Calu3 (cell line): ENCODE measurements around the gene LYSET. TPM values are rescaled to one million over a fixed set of nuclear protein-coding genes. Genes with fewer than 3 reads are reported as not detected.
A peak's percentile ranks its signal among the peaks of the same experiment; 100 is the strongest.
"Not testable (repeated sequence)": the region's sequence is repeated elsewhere in the genome, so short reads cannot be mapped to it uniquely, and the experiment has no call there.

ENCODE experiments used
- BruUV-seq: library from RNA; stranded (reverse); fragments of 400-500 nt; replicated peaks from 2 replicates; lab custom pipeline; 2021; lab: Mats Ljungman, UMichigan
- CTCF ChIA-PET: fragments of 300-600 bp; sonication (Branson Sonifier 250); formaldehyde crosslinking; loops from one replicate; lab custom pipeline; 2022; ENCODE audit warnings: antibody characterized with exemption; lab: Charles Lee
- DNase-seq: peaks from one replicate; pipeline ENCODE4 v3.0.0; 2022
- H3K27ac Mint-ChIP-seq: one replicate; pipeline ENCODE4 v1.8.0; 2022; ENCODE audit warnings: mixed read lengths; ENCODE audit not compliant: unreplicated experiment
- H3K27me3 Mint-ChIP-seq: one replicate; pipeline ENCODE4 v1.8.0; 2022; ENCODE audit warnings: mixed read lengths; ENCODE audit not compliant: unreplicated experiment
- H3K36me3 Mint-ChIP-seq: one replicate; pipeline ENCODE4 v1.8.0; 2022; ENCODE audit warnings: mild to moderate bottlenecking, moderate library complexity, mixed read lengths; ENCODE audit not compliant: insufficient read depth, unreplicated experiment
- H3K4me1 Mint-ChIP-seq: one replicate; pipeline ENCODE4 v1.8.0; 2022; ENCODE audit warnings: mild to moderate bottlenecking, low read depth, mixed read lengths; ENCODE audit not compliant: unreplicated experiment
- H3K4me3 Mint-ChIP-seq: one replicate; pipeline ENCODE4 v1.8.0; 2022; ENCODE audit warnings: mild to moderate bottlenecking, low read depth, moderate library complexity, mixed read lengths; ENCODE audit not compliant: unreplicated experiment
- H3K9me3 Mint-ChIP-seq: one replicate; pipeline ENCODE4 v1.8.0; 2022; ENCODE audit warnings: low read depth, mixed read lengths; ENCODE audit not compliant: unreplicated experiment
- CTCF ChIP-seq: fragments of 200-600 bp; IDR thresholded peaks from one replicate; pipeline ENCODE4 v1.8.0; 2022; ENCODE audit warnings: antibody characterized with exemption; ENCODE audit not compliant: unreplicated experiment
- intact Hi-C: fragments of 100-400 bp; cut with micrococcal nuclease; formaldehyde crosslinking; loops from one replicate; pipeline ENCODE4 v1.10.0; 2022; ENCODE audit not compliant: unreplicated experiment
- total RNA-seq: library from RNA; stranded (reverse); gene quantifications from 2 replicates; pipeline ENCODE4 v1.2.3, GENCODE V29; 2022

LYSET gene
- total RNA-seq, 1 experiment from 2014 or later: 22.7 TPM

DNA sequence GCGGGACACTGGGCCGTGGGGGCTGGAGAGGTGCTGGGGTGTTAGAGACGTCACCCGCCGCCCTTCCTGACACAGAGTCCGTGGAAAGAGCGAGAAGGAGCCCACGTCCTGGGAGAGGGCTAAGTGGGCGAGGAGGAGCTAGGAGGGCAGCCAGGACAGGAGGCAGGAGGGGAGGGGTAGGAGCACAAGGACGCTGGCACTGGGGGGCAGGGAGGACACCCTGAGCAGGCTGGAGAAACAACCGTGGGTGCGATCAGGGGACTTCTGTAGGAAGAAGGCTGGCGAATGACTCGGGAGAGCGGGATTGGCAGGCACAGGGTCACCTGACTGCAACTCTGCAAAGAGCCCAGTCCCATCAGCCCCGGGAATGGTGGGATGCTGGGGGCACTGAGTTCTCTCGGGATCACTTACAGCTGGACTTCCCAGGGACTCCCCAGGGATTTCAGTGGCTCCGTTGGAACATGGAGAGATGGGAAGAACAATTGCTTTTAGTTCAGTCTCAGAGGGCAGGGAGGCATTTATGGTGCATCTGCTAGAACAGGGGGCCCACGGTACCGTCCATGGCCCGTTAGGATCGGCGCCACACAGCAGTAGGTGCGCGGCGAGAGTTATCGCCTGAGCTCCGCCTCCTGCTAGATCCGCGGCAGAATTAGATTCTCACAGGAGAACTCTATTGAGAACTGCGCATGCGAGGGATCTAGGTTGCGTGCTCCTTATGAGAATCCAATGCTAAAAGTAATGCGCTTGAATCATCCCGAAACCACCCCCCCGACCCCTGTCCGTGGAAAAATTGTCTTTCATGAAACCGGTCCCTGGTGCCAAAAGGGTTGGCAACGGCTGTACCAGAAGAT is 46.2 kb downstream of the LYSET start:
- no peak for TF ChIP-seq CTCF
- peak overlapping the region; percentile 82 for H3K4me3 Mint-ChIP-seq
- no TSS peak for BruUV-seq
- CTCF ChIA-PET: interaction anchor here (0.6 to 1.8 kb wide), 3 partner anchors 12 to 866 kb away, joined by 3 to 6 read pairs (median 4); partner anchors contain the start of genes GON7 and UBR7
- DNase-seq: peak; percentile 45
- H3K9me3 Mint-ChIP-seq: no peaks in the 10 kb centered on the region
- H3K36me3 Mint-ChIP-seq: peaks cover 18% of the 10 kb centered on the region
- H3K27ac Mint-ChIP-seq: peak overlapping the region; percentile 37
- intact Hi-C loops: loop anchor here (10.0 kb wide), 1 partner anchor 243 kb away; no protein-coding TSS in a partner anchor
- peaks cover 21% of the 10 kb centered on the region for H3K4me1 Mint-ChIP-seq
- no peaks in the 10 kb centered on the region for H3K27me3 Mint-ChIP-seq

DNA sequence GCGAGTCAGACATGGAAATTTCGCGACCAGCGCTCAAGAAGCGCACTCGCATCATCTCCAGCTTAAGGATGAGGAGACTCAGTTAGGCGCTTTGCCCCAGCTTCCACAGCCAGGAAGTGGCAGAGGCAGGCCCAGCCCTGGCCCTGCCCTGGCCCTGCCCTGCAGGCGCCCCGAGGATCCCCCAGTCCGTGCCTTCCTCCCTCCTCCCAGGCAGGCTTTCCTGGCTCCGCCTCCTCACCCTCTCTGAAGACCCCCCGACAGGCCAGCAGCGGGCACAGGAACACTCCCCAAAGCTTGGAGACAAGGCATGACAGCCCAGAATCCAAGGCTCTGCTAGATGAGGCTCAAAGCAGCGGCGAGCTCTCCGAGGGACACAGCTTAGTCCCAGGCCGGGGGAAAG is 47.0 kb downstream of the LYSET start:
- no peaks in the 10 kb centered on the region for H3K9me3 Mint-ChIP-seq
- CTCF ChIA-PET: interaction anchor here (1.2 to 1.8 kb wide), 2 partner anchors 13 to 25 kb away, joined by 4 to 6 read pairs; partner anchors contain the start of genes GON7 and UBR7
- no peak for TF ChIP-seq CTCF
- no TSS peak for BruUV-seq
- no peaks in the 10 kb centered on the region for H3K27me3 Mint-ChIP-seq
- DNase-seq: no peak
- H3K4me3 Mint-ChIP-seq: no peak overlapping the region
- intact Hi-C loops: loop anchor here (10.0 kb wide), 1 partner anchor 243 kb away; no protein-coding TSS in a partner anchor
- H3K27ac Mint-ChIP-seq: no peak overlapping the region
- peaks cover 21% of the 10 kb centered on the region for H3K4me1 Mint-ChIP-seq
- H3K36me3 Mint-ChIP-seq: peaks cover 15% of the 10 kb centered on the region

DNA sequence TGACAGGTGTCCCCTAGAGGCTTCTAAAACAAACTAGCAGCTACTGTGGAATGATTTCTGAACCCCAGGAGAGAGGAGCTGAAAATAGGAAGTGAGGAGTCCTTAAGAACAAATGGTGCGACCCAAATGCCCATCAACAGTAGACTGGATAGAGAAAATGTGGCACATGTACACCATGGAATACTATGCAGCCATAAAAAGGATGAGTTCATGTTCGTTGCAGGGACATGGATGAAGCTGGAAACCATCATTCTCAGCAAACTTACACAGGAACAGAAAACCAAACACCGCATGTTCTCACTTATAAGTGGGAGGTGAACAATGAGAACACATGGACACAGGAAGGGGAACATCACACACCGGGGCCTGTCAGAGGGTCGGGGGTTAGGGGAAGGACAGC is 48.0 kb downstream of the LYSET start:
- H3K9me3 Mint-ChIP-seq, CTCF ChIA-PET, H3K27ac Mint-ChIP-seq, H3K36me3 Mint-ChIP-seq, H3K4me3 Mint-ChIP-seq, BruUV-seq, H3K27me3 Mint-ChIP-seq, DNase-seq: not testable (repeated sequence)
- peaks cover 21% of the 10 kb centered on the region for H3K4me1 Mint-ChIP-seq
- intact Hi-C loops: loop anchor here (10.0 kb wide), 1 partner anchor 242 kb away; no protein-coding TSS in a partner anchor

- TF ChIP-seq CTCF: no peak
- Mint-ChIP-seq H3K27ac (no peak overlapping the region), H3K36me3 (peaks cover 10% of the 10 kb centered on the region), H3K4me3 (no peak overlapping the region), H3K4me1 (peaks cover 21% of the 10 kb centered on the region), H3K27me3 (no peaks in the 10 kb centered on the region), H3K9me3 (no peaks in the 10 kb centered on the region)
- BruUV-seq: no TSS peak
- CTCF ChIA-PET: no interaction called here
- no peak for DNase-seq
- intact Hi-C loops: loop anchor here (1.0 to 10.0 kb wide), 3 partner anchors 240 to 385 kb away; no protein-coding TSS in a partner anchor
These were observed 49.7 kb downstream of the LYSET start for GRCh38 chr14:93234798-93235197.

Other genes with a start within 250 kb of the LYSET start
- 94.3 and 109 TPM in 2 replicates for gene ITPK1, start 69.4 kb upstream of the LYSET start, total RNA-seq
- 20.0 and 23.4 TPM in 2 replicates for gene MOAP1, start 420 bp upstream of the LYSET start, total RNA-seq
- 13.3 and 13.5 TPM in 2 replicates for gene GON7, start 21.7 kb downstream of the LYSET start, total RNA-seq
- 16.3 and 20.3 TPM in 2 replicates for gene UBR7, start 21.9 kb downstream of the LYSET start, total RNA-seq
- gene BTBD7, start 147.7 kb downstream of the LYSET start, total RNA-seq: 39.3 and 42.0 TPM in 2 replicates
- not detected in 2 replicates for gene COX8C, start 161.9 kb downstream of the LYSET start, total RNA-seq
- 0.07 TPM in 1 of 2 replicates, not detected in the other for gene UNC79, start 245.6 kb downstream of the LYSET start, total RNA-seq